Measurements from ENCODE around the gene ABCC9. TPM values are rescaled to one million over a fixed set of nuclear protein-coding genes. Genes with fewer than 3 reads are reported as not detected.

ABCC9 gene
- total and polyA plus RNA-seq, 2 experiments from 2014 or later = 12.7 to 44.3 TPM

DNA sequence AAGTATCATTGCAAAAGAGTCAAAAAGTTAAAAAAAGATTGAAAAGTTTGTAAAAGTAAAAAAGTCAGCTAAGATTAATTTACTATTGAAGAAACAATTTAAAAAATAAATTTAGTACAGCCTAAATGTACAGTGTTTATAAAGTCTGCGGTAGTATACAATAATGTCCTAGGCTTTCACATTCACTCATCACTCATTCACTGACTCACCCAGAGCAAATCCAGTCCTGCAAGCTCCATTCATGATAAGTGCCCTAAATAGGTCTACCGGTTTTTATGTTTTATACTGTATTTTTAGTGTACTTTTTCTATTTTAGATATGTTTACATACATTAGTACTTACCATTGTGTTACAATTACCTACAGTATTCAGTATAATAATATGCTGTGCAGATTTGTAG is 43.9 kb upstream of the ABCC9 start:
- Histone ChIP-seq H3K9me2 (ENCODE audit: insufficient read depth) (no peaks in the 10 kb centered on the region), H3K9ac (no peak overlapping the region), H3K27ac (no peak overlapping the region), H3K36me3 (ENCODE audit: low read depth) (no peaks in the 10 kb centered on the region), H3K4me2 (ENCODE audit: unreplicated experiment) (no peak overlapping the region), H4K20me1 (ENCODE audit: insufficient read depth) (no peaks in the 10 kb centered on the region), H3K4me3 (no peak overlapping the region), H3F3A (ENCODE audit: insufficient read depth) (no peaks in the 10 kb centered on the region), H2AFZ (no peak overlapping the region), H3K79me2 (ENCODE audit: insufficient read depth) (no peaks in the 10 kb centered on the region), H3K27me3 (replicated peaks; ENCODE audit: insufficient read depth) (no peaks in the 10 kb centered on the region), H3K4me1 (ENCODE audit: insufficient read depth) (no peaks in the 10 kb centered on the region), H3K9me3 (ENCODE audit: low read depth) (no peaks in the 10 kb centered on the region)
- 88 to 94% methylated on average over 2 of the region's 2 CpGs for whole genome bisulfite sequencing, 2 experiments (ENCODE audit: low coverage in 1 of 2, low lambda C conversion rate in 2 of 2, missing lambda C conversion rate in 2 of 2)
- DNase-seq = peak; percentile 13
- in situ Hi-C loops (cut with MboI) = loop anchor here (10.0 kb wide), 1 partner anchor 280 kb away; no protein-coding TSS in a partner anchor
- no peak for TF ChIP-seq EZH2phosphoT487 (IDR thresholded peaks at IDR 0.05; ENCODE audit: insufficient read depth, low read depth)
- TF ChIP-seq EZH2 (IDR thresholded peaks at IDR 0.05; ENCODE audit: insufficient read depth, poor library complexity, severe bottlenecking) = no peak

GRCh38 chr12:21984375-21984774 is 43.1 kb upstream of the ABCC9 start:
- no peak for DNase-seq
- 0 out of 2 replicates have a peak overlapping the region, but pooled peaks have one; percentile 6 for H2AFZ ChIP-seq
- no peaks in the 10 kb centered on the region for H3K9me3 ChIP-seq (ENCODE audit: low read depth)
- H3K27me3 ChIP-seq (replicated peaks; ENCODE audit: insufficient read depth) = no peaks in the 10 kb centered on the region
- H3K4me3 ChIP-seq = no peak overlapping the region
- in situ Hi-C loops (cut with MboI) = loop anchor here (10.0 kb wide), 1 partner anchor 280 kb away; no protein-coding TSS in a partner anchor
- no peaks in the 10 kb centered on the region for H4K20me1 ChIP-seq (ENCODE audit: insufficient read depth)
- H3F3A ChIP-seq (ENCODE audit: insufficient read depth) = no peaks in the 10 kb centered on the region
- TF ChIP-seq EZH2 (IDR thresholded peaks at IDR 0.05; ENCODE audit: insufficient read depth, poor library complexity, severe bottlenecking) = no peak
- no peak for TF ChIP-seq EZH2phosphoT487 (IDR thresholded peaks at IDR 0.05; ENCODE audit: insufficient read depth, low read depth)
- no peaks in the 10 kb centered on the region for H3K9me2 ChIP-seq (ENCODE audit: insufficient read depth)
- H3K4me2 ChIP-seq (ENCODE audit: unreplicated experiment) = no peak overlapping the region
- no peaks in the 10 kb centered on the region for H3K4me1 ChIP-seq (ENCODE audit: insufficient read depth)
- H3K79me2 ChIP-seq (ENCODE audit: insufficient read depth) = no peaks in the 10 kb centered on the region
- H3K9ac ChIP-seq = no peak overlapping the region
- no peak overlapping the region for H3K27ac ChIP-seq
- no peaks in the 10 kb centered on the region for H3K36me3 ChIP-seq (ENCODE audit: low read depth)

- no peaks in the 10 kb centered on the region for H3K79me2 ChIP-seq (ENCODE audit: insufficient read depth)
- no peak overlapping the region for H3K4me3 ChIP-seq
- H3K9me2 ChIP-seq (ENCODE audit: insufficient read depth) = no peaks in the 10 kb centered on the region
- TF ChIP-seq EZH2 (IDR thresholded peaks at IDR 0.05; ENCODE audit: insufficient read depth, poor library complexity, severe bottlenecking) = no peak
- no peak for TF ChIP-seq EZH2phosphoT487 (IDR thresholded peaks at IDR 0.05; ENCODE audit: insufficient read depth, low read depth)
- no peak overlapping the region for H3K27ac ChIP-seq
- in situ Hi-C loops (cut with MboI) = loop anchor here (10.0 kb wide), 1 partner anchor 278 kb away; no protein-coding TSS in a partner anchor
- 84 to 90% methylated on average over 3 of the region's 3 CpGs for WGBS, 2 experiments (ENCODE audit: low coverage in 1 of 2, low lambda C conversion rate in 2 of 2, missing lambda C conversion rate in 2 of 2)
- no peaks in the 10 kb centered on the region for H3K36me3 ChIP-seq (ENCODE audit: low read depth)
- H4K20me1 ChIP-seq (ENCODE audit: insufficient read depth) = no peaks in the 10 kb centered on the region
- H3K4me2 ChIP-seq (ENCODE audit: unreplicated experiment) = no peak overlapping the region
- no peak for DNase-seq
- no peak overlapping the region for H2AFZ ChIP-seq
- no peaks in the 10 kb centered on the region for H3F3A ChIP-seq (ENCODE audit: insufficient read depth)
- H3K27me3 ChIP-seq (replicated peaks; ENCODE audit: insufficient read depth) = no peaks in the 10 kb centered on the region
- no peaks in the 10 kb centered on the region for H3K9me3 ChIP-seq (ENCODE audit: low read depth)
- no peaks in the 10 kb centered on the region for H3K4me1 ChIP-seq (ENCODE audit: insufficient read depth)
- no peak overlapping the region for H3K9ac ChIP-seq
These were observed 41.9 kb upstream of the ABCC9 start for GRCh38 chr12:21983095-21983494.

DNA sequence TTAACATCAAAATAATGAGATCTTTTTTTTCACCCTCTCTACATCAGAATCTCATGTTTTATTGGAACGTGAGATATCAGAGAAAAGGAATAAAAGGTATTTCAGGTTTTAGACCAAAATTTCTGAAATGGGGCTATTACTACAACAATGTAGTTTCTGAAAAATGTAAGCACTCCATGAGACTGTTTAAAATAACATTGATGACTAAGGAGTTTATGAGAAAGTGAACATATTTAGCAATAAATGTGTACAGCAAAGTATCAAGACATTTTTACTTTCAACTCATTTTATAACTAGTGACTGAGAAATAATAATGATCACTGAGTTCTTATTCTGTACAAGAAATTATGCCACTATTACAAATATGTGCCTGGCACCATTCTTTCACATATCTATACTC is 39.3 kb upstream of the ABCC9 start:
- WGBS, 2 experiments (ENCODE audit: low coverage in 1 of 2, low lambda C conversion rate in 2 of 2, missing lambda C conversion rate in 2 of 2) = 89 to 90% methylated on average over 1 of the region's 1 CpG
- H3K4me2 ChIP-seq (ENCODE audit: unreplicated experiment) = no peak overlapping the region
- H3K79me2 ChIP-seq (ENCODE audit: insufficient read depth) = no peaks in the 10 kb centered on the region
- H3K36me3 ChIP-seq (ENCODE audit: low read depth) = no peaks in the 10 kb centered on the region
- no peak overlapping the region for H3K4me3 ChIP-seq
- no peak overlapping the region for H2AFZ ChIP-seq
- no peaks in the 10 kb centered on the region for H4K20me1 ChIP-seq (ENCODE audit: insufficient read depth)
- no peaks in the 10 kb centered on the region for H3K9me2 ChIP-seq (ENCODE audit: insufficient read depth)
- H3K27me3 ChIP-seq (replicated peaks; ENCODE audit: insufficient read depth) = no peaks in the 10 kb centered on the region
- no peak overlapping the region for H3K9ac ChIP-seq
- in situ Hi-C loops (cut with MboI) = loop anchor here (10.0 kb wide), 1 partner anchor 276 kb away; no protein-coding TSS in a partner anchor
- no peak for DNase-seq
- no peak overlapping the region for H3K27ac ChIP-seq
- no peaks in the 10 kb centered on the region for H3K4me1 ChIP-seq (ENCODE audit: insufficient read depth)
- TF ChIP-seq EZH2 (IDR thresholded peaks at IDR 0.05; ENCODE audit: insufficient read depth, poor library complexity, severe bottlenecking) (no peak), EZH2phosphoT487 (IDR thresholded peaks at IDR 0.05; ENCODE audit: insufficient read depth, low read depth) (no peak)
- no peaks in the 10 kb centered on the region for H3K9me3 ChIP-seq (ENCODE audit: low read depth)
- no peaks in the 10 kb centered on the region for H3F3A ChIP-seq (ENCODE audit: insufficient read depth)

DNA sequence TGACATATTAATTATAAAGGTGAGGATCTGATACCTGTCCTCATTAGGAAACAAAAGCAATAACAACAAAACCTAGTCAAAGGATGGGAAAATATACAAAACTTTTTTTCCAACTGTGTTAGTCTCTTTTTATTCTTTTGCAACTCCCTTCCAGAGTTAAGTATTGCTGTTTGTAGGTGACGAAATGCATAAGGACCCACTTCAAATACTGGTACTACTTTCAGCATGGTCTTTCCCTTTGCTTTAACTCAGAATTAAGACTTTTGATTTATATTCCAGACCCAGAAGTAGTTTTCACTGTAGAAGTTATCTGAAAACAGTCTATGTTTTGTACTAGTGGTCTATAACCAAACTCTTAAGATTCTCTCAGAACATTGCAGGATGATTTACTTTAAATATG is 34.1 kb upstream of the ABCC9 start:
- no peak for DNase-seq
- Histone ChIP-seq H3K9me3 (ENCODE audit: low read depth) (no peaks in the 10 kb centered on the region), H3K79me2 (ENCODE audit: insufficient read depth) (no peaks in the 10 kb centered on the region), H3K4me3 (no peak overlapping the region), H4K20me1 (ENCODE audit: insufficient read depth) (no peaks in the 10 kb centered on the region), H3K9me2 (ENCODE audit: insufficient read depth) (no peaks in the 10 kb centered on the region), H3K27me3 (replicated peaks; ENCODE audit: insufficient read depth) (no peaks in the 10 kb centered on the region), H3K27ac (no peak overlapping the region), H3K36me3 (ENCODE audit: low read depth) (no peaks in the 10 kb centered on the region), H3K4me1 (ENCODE audit: insufficient read depth) (no peaks in the 10 kb centered on the region), H2AFZ (no peak overlapping the region), H3K4me2 (ENCODE audit: unreplicated experiment) (no peak overlapping the region), H3F3A (ENCODE audit: insufficient read depth) (no peaks in the 10 kb centered on the region), H3K9ac (no peak overlapping the region)
- no peak for TF ChIP-seq EZH2phosphoT487 (IDR thresholded peaks at IDR 0.05; ENCODE audit: insufficient read depth, low read depth)
- no peak for TF ChIP-seq EZH2 (IDR thresholded peaks at IDR 0.05; ENCODE audit: insufficient read depth, poor library complexity, severe bottlenecking)
- in situ Hi-C loops (cut with MboI) = no loop called here
- 97 to 100% methylated on average over 1 of the region's 1 CpG for WGBS, 2 experiments (ENCODE audit: low coverage in 1 of 2, low lambda C conversion rate in 2 of 2, missing lambda C conversion rate in 2 of 2)

Data from GM23248 (cell line).